22Rv1 (cell line): ENCODE measurements around the gene PDGFA.

Source experiments
- ZFX ChIP-seq: fragments of 450-650 bp; IDR thresholded peaks from 2 replicates; pipeline ENCODE4 v1.6.1; 2017; ENCODE audit warnings: antibody characterized with exemption, borderline replicate concordance
- TF ChIP-seq, protein P1 (sequence below): fragments of 450-650 bp; IDR thresholded peaks from 2 replicates; pipeline ENCODE4 v1.5.1; 2017; ENCODE audit warnings: mild to moderate bottlenecking

DNA sequence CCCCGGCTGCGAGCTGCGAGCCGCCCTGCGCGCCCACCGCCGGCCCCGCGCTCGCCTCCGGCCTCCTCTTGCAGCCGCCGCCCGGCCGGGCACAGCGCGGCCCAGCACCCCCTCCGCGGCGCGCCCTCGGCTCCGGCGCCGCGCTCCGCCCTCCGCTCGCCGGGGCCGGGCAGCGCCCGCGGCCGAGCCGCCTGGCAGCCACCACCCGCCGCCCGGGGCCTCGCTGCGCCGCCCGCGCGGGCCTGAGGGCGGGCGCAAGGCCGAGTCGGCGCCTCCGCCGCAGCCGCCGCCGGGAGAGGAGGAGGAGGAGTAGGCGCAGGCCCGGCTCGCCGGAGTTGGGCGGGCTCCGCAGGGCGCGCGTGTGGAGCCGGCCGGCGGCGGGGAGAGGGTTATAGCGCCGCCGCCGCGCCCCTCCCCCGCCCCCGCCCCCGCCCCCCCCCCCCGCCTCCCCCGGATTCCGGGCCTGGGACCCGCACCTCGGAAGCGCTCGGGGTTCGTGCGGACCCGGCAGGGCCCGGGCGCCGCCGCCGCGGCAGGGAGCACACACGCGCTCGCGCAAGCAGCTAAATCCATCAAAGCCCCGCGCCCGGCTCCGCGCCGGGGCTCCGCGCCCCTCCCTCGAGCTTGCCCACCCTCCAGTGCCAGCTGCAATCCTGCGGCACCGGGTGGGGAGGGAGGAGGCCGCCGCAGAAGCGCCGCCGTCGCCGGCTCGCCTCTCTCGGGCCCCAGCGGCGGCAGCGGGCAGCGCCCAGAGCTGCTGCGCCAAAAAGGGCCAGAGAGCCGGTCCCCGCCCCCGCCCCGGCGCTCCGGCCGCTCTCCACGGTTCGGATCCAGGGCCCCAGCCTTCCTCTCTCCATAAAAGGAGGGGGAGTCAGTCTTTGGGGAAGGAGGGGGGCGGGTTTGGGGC, at the start of gene PDGFA:
- no peak for TF ChIP-seq ZFX
- TF ChIP-seq, protein P1, sequence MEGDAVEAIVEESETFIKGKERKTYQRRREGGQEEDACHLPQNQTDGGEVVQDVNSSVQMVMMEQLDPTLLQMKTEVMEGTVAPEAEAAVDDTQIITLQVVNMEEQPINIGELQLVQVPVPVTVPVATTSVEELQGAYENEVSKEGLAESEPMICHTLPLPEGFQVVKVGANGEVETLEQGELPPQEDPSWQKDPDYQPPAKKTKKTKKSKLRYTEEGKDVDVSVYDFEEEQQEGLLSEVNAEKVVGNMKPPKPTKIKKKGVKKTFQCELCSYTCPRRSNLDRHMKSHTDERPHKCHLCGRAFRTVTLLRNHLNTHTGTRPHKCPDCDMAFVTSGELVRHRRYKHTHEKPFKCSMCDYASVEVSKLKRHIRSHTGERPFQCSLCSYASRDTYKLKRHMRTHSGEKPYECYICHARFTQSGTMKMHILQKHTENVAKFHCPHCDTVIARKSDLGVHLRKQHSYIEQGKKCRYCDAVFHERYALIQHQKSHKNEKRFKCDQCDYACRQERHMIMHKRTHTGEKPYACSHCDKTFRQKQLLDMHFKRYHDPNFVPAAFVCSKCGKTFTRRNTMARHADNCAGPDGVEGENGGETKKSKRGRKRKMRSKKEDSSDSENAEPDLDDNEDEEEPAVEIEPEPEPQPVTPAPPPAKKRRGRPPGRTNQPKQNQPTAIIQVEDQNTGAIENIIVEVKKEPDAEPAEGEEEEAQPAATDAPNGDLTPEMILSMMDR = no peak; the same call in 1 of the 2 replicates
